GM21367 (cell line): ENCODE data around the gene CHKA.

Experiments used
- ATAC-seq: cut with Tn5 transposase; IDR thresholded peaks from one replicate; pipeline ENCODE4 v1.9.1; 2021; ENCODE audit not compliant: unreplicated experiment

Gene CHKA

GRCh38 chr11:68143310-68143689 is 22.1 kb upstream of the CHKA start:
- ATAC-seq: no peak

DNA sequence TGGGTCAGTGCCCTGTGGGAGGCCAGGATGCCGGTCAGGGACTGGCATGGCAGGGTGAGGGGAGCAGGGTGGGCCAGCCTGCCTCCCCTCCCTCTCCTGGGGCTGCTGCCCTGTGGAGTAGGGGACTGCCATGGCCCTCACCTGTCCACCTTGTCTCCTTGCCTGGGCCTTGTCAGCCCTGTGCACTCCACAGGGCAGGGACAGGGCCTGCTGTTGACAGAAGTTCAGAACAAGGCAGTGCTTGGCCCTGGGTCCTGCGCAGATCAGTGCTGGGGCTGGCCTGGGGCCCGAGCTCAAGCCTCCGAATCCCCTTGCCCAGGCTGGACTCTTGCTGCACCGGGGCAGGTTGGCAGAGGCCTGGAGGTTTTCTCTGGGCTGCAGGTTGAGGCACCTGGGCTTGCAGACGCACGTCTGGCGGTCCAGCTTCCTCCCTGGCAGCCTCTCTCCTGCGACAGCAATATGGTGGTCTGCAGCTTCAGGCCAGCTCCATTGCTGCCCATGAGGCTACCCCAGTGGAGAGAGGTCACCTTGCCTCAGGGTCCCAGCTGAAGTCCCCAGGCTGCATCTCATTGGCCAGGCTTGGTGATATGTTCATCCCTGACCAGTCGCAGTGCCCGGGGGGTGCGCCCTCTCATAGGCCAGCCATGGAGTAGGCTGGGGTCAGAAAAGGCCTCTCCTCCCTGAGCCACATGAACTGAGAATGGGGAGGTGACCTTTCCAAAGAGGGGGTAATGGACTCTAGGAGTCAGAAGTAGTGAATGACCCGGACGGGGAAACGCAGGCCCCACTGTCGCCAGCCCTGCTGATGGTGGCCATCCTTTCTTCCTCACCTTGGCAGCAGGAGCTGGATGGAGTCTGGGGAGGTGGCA is 21.5 kb upstream of the CHKA start:
- ATAC-seq: no peak

- ATAC-seq: no peak
These were observed 20.8 kb upstream of the CHKA start for GRCh38 chr11:68142028-68142412.

DNA sequence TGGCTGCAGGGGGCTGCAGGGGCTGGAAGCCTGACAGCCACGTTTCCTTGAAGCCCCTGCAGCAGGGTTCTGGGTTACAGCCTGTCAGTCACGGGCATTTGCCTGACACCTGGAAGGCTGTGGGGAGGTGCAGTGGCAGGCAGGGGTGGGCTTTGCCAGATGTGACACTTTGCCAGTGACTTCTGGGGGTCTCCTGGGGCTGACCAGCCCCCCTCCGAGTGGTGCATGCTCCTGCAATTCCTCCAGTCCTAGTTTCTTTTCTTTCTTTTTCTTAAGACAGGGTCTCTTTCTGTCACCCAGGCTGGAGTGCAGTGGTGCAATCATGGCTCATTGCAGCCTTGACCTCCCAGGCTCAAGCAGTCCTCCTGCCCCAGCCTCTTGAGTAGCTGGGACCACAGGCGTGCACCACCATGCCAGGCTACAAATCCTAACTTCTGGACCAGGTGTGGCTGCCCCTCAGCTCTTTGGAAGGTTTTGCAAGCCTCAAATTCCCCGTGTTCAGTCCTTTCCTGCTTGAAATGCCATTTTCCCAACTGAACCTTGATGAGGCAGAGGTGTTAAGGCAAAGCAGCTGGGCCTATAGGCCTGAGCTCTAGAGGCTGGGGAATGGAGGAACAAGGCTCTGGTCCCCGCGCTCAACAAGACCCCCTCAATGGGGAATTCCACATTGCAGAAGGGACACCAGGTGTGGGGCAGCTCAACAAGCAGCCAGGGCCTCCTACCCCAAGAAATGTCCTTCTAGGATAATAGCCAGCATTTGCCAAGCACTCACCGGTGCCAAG is 20.2 kb upstream of the CHKA start:
- no peak for ATAC-seq

- no peak for ATAC-seq
These were observed 19.5 kb upstream of the CHKA start for GRCh38 chr11:68140496-68141245.

- ATAC-seq: no peak
These were observed 17.0 kb upstream of the CHKA start for GRCh38 chr11:68138237-68138636.

- no peak for ATAC-seq
These were observed 16.6 kb upstream of the CHKA start for GRCh38 chr11:68137833-68138232.

GRCh38 chr11:68136866-68137265 is 15.7 kb upstream of the CHKA start:
- ATAC-seq: no peak

- no peak for ATAC-seq
These were observed 14.0 kb upstream of the CHKA start for GRCh38 chr11:68135161-68135560.

GRCh38 chr11:68133761-68134160 is 12.6 kb upstream of the CHKA start:
- no peak for ATAC-seq

GRCh38 chr11:68130121-68130520 is 8.9 kb upstream of the CHKA start:
- no peak for ATAC-seq

DNA sequence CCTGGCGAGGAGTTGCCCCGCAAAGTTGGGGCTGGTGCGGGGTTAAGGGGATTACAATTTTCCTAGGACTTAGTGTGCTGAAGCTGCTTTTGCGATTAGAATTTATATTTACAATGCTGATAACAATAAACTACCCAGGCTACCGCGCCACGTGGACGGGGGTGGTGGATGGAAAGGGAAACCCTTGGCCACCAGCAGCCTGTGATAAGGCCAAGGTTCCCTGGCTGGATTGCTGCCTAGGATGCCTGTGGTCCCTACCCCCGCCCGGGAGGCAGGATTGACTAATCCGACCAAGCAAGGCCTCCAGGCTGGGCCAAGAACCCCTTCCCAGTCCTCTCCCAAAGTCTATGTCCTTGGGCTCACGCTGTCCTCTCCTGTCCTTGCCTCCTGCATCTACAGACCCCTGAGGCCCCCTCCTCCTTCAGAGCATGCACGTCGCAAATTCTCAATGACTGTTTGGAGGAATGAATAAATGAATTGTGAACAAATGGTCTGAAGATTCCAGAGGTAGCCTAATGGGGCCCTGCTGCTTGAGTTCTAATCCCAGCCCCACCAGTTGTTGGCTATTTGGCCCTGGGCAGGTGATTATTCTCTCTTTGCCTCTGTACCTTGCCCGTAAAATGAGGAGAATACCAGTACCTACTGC is 7.6 kb upstream of the CHKA start:
- no peak for ATAC-seq

GRCh38 chr11:68127714-68128681 is 6.8 kb upstream of the CHKA start:
- ATAC-seq: no peak

DNA sequence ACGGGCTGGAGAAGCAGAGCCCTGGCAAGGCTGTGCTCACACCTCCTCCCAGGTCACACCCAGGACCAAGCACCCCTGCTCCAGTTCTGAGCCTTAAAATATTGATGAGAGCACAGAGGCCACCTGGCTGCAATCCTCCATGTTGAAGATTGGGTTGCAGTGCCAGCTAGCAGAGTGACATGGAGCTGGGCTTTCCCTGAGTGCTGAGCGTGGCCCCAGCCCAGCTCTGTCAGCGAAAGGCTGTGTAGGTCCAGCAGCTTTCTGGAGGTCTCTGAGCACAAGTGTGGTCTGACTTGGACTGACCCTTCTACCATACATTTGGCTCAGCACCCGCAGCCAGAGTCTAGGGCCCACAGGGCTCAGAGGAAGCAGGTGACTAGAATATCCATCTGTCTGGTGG is 4.0 kb upstream of the CHKA start:
- no peak for ATAC-seq

GRCh38 chr11:68122936-68123539 is 1.9 kb upstream of the CHKA start:
- ATAC-seq: no peak

DNA sequence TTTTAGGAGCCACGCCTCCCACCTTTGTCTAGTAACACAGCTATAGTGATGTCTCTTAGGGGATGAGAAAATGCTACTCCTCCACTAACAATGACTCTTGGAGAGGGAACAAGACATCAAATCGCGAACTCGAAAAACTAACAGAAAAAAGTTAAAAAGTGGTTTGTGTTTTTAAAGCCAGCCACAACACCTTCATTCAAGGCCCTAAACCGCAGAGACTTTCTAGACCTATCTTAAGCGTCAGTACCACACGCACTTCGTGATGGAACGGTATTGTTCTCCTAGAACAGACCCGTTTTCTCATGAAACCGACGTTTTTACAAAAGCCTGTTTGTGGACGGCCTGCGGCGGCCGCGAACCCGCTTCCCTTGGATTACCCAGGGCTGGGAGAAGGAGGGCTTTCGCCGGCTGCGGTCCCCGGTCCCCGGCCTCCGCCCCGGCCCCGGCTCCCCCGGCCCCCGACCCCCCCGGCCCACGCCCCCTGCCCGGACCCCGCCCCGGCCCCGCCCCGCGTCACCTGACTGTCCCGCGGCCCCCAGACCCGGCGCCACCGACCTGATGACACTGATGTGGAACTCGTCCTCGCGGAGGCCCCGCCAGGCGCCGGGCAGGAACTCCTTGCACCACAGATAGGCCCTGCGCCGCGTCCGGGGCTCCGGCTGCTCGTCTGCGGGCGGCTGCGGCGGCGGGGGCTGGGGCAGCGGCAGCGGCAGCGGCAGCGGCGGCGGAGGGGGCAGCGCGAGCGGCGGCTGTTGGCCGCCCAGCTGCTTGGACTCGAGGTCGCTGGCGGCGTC is 718 bp downstream of the CHKA start:
- no peak for ATAC-seq

- no peak for ATAC-seq
These were observed 2.3 kb downstream of the CHKA start for GRCh38 chr11:68118706-68119448.

DNA sequence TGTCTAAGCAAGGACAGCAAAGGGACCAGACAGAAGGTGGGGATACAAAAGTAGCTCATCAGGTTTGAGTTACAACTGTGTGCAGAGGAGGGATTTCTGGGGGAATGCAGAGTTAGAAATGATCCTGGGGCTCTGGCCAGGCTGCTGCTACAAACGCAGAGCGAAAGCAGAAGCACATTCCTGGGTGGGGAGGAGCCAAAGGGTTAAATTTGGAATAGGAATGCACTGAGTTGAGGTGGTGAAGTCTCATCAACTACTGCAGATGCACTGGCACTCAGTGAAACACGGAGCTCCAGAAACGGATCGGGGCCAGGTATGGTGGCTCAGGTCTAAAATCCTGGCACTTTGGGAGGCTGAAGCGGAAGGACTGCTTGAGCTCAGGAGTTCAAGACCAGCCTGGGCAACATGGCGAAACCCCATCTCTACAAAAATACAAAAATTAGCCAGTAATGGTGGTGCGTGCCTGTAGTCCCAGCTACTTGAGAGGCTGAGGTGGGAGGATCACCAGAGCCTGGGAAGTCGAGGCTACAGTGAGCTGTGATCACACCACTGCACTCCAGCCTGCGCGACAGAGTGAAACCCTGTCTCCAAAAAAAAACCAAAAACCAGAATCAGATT is 3.2 kb downstream of the CHKA start:
- no peak for ATAC-seq
